ENCODE data around the gene AFF2.

DNA sequence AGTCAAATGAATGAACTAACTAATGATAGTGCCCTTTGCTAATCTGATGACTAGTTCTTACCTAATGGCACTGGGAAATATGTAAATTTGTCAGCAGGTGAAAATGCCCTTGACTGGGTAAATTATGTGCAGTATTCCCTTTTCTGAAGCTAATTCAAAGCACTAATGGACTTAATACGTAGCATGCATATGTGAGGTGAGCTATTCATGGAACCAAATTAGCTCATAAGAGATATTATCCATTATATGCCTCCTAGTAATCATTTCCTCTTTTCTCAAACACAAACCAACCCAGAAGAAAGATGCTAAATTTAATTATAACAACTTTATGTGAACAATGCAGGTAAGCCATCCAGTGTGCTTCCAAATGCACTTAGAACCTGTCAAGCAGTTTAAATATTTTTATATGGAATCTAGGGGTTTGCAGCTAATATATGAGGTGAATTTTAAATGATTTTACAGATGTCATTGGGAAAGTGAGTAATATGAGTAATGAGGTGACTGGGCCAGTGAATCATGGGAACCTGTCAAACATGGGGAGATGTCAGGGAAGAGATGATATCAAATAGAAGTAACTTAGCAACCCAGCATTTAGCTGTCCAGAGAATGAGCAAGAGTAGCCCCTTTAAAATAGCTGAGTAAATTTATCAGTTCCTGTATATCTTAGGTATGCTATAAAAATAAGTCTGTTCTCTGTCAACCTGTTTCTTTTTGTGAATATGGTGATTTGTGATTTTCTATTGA, 315.0 kb downstream of the AFF2 start:
- TF ChIP-seq, protein P1, sequence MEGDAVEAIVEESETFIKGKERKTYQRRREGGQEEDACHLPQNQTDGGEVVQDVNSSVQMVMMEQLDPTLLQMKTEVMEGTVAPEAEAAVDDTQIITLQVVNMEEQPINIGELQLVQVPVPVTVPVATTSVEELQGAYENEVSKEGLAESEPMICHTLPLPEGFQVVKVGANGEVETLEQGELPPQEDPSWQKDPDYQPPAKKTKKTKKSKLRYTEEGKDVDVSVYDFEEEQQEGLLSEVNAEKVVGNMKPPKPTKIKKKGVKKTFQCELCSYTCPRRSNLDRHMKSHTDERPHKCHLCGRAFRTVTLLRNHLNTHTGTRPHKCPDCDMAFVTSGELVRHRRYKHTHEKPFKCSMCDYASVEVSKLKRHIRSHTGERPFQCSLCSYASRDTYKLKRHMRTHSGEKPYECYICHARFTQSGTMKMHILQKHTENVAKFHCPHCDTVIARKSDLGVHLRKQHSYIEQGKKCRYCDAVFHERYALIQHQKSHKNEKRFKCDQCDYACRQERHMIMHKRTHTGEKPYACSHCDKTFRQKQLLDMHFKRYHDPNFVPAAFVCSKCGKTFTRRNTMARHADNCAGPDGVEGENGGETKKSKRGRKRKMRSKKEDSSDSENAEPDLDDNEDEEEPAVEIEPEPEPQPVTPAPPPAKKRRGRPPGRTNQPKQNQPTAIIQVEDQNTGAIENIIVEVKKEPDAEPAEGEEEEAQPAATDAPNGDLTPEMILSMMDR (IDR thresholded peaks at IDR 0.05 in 8 of 11, conservative IDR thresholded peaks at IDR 0.05 in 3 of 11): no peak
- TF ChIP-seq POLR2A (IDR thresholded peaks at IDR 0.05): no peak
